Measurements from ENCODE around the gene SPEM3.

SPEM3 gene

GRCh38 chr17:7403977-7404736 is 24.5 kb upstream of the SPEM3 start, which contains the start of gene TMEM256:
TSS of gene TMEM256 (minus strand) at chr17:7404097. CDS start at chr17:7404084, 13 bp downstream.
- DNase-seq: peak; percentile 95

DNA sequence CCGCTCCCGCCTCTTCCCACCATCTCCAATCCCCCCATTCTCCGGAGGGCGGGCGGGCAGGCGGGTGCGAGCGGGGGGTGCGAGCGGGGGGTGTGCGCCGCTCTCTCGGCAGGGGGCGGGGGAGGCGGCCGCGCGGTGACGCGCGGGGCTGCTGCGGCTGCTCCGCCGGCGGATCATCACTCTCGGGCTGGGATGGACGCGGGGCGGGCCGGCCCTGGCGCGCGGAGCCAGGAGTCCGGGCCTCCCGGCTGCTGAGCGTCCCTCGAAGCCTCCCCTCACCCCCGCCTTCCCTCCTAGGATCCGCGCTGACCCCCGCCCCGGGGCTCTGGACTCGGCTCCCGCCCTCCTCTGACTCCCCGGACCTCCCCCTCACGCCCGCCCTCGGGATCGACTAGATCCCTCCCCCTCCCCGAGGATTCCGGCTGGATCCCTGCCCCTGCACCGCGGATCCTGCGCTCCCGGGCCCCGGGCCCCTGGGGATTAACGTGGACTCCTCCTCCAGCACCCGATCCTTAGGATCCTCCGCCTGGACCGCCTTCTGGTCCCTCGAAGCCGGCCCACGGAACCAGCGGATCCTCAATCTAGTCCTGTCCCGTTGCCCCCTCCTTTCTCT is 23.8 kb upstream of the SPEM3 start:
- DNase-seq: no peak

- DNase-seq: no peak
Observed at GRCh38 chr17:7405350-7406234, 23.1 kb upstream of the SPEM3 start.

DNA sequence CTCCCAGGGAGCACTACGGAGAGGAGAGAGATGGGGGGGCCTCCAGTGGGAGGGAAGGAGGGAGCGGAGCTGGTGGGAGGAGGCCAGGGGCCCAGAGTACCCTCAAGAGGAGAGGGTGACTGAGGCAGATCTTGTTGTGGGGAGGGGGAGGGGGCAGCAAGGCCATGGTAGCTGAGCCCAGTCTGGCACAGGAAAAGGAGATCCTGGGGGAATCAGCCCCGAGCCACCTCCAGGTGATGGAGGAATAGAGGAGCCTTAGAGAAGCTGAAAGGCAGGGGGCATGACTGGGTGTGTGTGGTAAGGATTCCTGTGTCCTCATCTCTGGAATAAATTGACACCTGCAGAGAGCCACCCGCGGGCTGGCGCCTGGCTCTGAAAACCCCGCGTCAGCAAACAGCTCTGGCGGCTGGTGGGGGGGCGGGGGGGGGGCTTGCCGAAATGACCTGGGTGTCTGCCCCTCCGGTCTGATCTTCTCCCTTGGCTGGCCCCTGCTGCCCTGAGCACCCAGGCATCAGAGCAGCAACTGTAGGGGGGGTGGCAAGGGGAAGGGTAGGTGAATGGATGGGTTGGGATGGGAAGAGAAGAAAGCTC is 22.3 kb upstream of the SPEM3 start:
- DNase-seq: no peak

- DNase-seq: no peak
Observed at GRCh38 chr17:7407082-7407481, 21.6 kb upstream of the SPEM3 start.

DNA sequence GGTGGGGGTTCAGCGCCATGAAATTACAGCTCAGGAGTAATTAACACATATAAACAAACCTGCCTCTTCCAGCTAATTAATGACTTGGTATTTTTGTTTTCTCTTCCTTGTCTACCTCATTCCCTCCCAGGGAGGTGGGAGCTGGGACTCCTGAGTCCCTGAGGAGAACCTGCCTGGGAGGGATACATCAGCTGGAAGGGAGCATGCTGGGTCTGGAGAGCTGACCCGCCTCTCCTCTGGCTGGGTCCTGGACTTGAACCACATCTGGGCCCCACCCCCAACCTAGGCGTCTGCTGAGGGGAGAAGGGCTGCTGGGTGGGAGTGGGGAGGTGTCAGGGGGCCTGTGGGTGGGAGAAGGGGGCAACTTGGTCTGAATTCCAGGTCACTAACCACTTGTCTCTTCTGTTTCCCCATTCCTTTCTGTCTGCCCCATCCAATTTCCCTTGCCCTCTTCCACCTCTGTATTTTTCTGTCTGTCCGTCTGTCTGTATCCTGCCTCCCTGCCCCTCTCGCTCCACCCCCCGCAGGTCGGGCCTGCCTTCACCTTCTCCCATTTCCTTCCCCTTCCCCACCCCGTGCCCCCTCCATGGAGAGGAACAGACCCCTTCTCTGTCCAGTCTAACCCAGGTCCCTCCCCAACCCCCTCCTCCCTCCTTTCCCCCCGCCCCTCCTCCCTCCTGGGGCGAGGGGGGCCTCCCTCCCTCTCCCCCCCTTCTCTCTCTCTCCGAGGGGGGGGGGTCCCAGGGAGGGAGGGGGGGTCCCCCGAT is 21.0 kb upstream of the SPEM3 start, which contains the start of gene NLGN2:
Gene NLGN2, plus strand, starts transcription at position 361 of the 767 bp plus-strand sequence. CDS start 411 bp downstream, outside the sequence.
- DNase-seq: no peak

GRCh38 chr17:7408252-7408727 is 20.4 kb upstream of the SPEM3 start:
- no peak for DNase-seq

GRCh38 chr17:7408863-7409262 is 19.8 kb upstream of the SPEM3 start:
- no peak for DNase-seq

GRCh38 chr17:7409716-7410115 is 18.9 kb upstream of the SPEM3 start:
- DNase-seq: no peak

- DNase-seq: no peak
Observed at GRCh38 chr17:7410634-7411426, 17.8 kb upstream of the SPEM3 start.

- DNase-seq: no peak
Observed at GRCh38 chr17:7411427-7411750, 17.3 kb upstream of the SPEM3 start.

- DNase-seq: no peak
Observed at GRCh38 chr17:7413346-7413985, 15.2 kb upstream of the SPEM3 start.

DNA sequence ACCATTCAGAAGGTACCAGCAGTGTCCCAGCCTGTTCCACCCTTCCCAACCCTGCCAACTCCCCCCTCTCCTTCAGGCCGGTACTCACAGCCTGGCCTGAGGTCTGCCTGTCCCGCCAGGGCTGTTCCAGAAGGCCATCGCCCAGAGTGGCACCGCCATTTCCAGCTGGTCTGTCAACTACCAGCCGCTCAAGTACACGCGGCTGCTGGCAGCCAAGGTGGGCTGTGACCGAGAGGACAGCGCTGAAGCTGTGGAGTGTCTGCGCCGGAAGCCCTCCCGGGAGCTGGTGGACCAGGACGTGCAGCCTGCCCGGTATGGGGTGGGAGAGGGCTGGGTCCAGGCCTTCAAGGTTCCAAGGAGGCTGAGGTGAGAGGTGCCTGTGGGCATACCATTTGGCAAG is 13.8 kb upstream of the SPEM3 start:
- DNase-seq: no peak

DNA sequence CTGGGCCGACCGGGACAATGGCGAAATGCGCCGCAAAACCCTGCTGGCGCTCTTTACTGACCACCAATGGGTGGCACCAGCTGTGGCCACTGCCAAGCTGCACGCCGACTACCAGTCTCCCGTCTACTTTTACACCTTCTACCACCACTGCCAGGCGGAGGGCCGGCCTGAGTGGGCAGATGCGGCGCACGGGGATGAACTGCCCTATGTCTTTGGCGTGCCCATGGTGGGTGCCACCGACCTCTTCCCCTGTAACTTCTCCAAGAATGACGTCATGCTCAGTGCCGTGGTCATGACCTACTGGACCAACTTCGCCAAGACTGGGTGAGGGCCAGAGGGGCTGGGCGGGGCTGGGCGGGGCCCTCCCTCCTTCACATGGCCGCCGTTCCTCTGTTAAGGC is 12.9 kb upstream of the SPEM3 start:
- no peak for DNase-seq

- no peak for DNase-seq
Observed at GRCh38 chr17:7416323-7416722, 12.3 kb upstream of the SPEM3 start.

GRCh38 chr17:7417056-7417655 is 11.5 kb upstream of the SPEM3 start:
- no peak for DNase-seq

DNA sequence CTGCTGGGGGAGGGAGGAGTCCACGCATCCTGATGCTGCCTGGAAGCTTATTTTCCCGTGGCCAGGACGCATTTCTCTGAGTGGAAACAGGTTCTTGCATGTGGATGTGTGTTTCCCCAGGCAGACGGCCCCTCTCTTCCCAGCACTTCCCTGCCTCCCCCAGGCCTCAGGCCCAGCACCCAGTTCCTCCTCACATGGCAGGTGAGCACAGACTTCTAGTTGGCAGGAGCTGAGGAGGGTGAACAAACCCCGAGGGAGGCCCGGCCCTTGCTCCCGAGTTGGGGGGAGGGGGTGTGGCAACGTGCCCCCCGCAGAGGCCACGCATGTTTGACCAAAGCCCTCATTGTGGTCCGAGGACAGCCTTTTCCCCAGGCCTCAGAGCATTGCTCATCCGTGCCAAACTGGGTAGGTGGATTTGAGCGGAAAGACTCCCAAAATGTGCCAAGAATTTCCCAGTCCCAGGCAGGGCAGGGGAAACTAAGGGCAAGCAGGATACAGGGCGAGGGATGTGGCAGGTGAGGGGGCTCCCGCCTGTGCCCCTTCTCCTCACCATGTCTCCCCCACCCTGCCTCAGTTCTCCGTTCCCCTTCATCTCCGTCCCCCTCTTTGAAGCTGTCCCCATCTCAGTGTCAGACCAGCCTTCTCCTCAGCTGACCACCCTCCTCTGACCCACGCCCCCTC is 10.0 kb upstream of the SPEM3 start:
- no peak for DNase-seq

- DNase-seq: no peak
Observed at GRCh38 chr17:7419819-7420610, 8.6 kb upstream of the SPEM3 start, which contains the start of gene SPEM1. TSS of gene SPEM1 (plus strand) at chr17:7420324. CDS start at chr17:7420385, 61 bp downstream.

DNA sequence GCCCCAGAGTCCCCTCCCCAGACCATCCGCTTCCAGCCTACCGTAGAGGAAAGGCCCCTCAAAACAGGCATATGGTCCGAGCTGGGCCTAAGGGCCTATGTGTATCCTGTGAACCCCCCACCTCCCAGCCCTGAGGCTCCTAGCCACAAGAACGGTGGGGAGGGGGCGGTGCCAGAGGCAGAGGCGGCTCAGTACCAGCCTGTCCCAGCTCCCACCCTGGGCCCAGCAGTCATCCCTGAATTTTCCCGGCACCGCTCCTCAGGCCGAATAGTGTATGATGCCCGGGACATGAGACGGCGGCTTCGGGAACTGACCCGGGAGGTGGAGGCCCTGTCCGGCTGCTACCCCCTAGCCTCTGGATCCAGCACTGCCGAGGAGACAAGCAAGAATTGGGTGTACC is 7.5 kb upstream of the SPEM3 start:
- no peak for DNase-seq
